Measurements from ENCODE around the gene RAMP1. TPM values are rescaled to one million over a fixed set of nuclear protein-coding genes. Genes with fewer than 3 reads are reported as not detected.

Gene RAMP1
- total RNA-seq, 4 donors from 2014 or later = 7.3 to 19.1 (median 12.4) TPM

DNA sequence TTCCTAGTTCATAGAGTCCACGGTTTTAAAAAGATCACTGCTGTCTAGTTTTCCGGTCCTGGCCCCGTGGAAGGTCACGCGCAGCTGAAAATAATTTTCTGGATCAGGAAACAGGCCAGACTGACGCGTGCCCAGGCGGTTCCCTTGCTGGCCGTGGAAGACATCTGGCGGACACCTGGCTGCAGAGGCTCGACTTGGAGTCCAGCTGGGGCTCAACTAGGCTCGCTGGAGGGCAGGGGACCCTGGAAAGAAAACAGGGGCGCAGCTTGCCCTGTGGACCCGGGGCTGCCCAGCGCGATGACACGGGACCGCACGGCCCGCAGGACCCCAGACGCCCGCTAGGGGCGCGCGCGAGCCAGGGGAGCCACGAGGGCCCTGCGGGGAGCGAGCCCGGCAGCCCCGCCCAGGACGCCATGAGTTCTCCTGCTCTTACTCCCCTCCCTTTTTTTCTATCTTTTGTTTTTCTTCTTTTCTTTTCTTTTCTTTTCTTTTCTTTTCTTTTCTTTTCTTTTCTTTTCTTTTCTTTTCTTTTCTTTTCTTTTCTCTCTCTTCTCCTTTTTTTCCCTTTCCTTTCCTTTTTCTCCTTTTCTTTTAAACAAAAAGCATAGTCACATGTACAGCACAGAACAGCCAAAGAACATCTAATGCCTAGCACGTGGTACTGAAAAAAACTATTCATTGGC lies 64.2 kb downstream of the RAMP1 start:
- TF ChIP-seq, protein P1, sequence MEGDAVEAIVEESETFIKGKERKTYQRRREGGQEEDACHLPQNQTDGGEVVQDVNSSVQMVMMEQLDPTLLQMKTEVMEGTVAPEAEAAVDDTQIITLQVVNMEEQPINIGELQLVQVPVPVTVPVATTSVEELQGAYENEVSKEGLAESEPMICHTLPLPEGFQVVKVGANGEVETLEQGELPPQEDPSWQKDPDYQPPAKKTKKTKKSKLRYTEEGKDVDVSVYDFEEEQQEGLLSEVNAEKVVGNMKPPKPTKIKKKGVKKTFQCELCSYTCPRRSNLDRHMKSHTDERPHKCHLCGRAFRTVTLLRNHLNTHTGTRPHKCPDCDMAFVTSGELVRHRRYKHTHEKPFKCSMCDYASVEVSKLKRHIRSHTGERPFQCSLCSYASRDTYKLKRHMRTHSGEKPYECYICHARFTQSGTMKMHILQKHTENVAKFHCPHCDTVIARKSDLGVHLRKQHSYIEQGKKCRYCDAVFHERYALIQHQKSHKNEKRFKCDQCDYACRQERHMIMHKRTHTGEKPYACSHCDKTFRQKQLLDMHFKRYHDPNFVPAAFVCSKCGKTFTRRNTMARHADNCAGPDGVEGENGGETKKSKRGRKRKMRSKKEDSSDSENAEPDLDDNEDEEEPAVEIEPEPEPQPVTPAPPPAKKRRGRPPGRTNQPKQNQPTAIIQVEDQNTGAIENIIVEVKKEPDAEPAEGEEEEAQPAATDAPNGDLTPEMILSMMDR (IDR thresholded peaks at IDR 0.05) = peak in 1 of 3 donors; percentile 79
- no peak for TF ChIP-seq POLR2A (IDR thresholded peaks at IDR 0.05)
- intact Hi-C loops (cut with DNase I; ENCODE audit: low total_unique reads) = no loop called here

DNA sequence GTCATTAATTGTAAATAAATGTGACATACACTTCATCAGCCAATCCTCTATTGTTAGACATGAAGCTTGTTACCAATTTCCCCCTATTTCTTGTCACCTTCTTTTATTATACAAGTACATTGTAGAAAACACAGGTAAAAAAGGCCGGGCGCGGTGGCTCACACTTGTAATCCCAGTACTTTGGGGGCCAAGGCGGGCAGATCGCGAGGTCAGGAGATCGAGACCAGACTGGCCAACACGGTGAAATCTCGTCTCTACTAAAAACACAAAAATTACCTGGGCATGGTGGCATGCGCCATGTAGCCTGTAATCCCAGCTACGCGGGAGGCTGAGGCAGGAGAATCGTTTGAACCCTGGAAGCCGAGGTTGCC lies 64.7 kb downstream of the RAMP1 start:
- TF ChIP-seq, protein P1 (IDR thresholded peaks at IDR 0.05) = no peak
- TF ChIP-seq POLR2A (IDR thresholded peaks at IDR 0.05) = no peak
- WGBS, 2 donors = 90 to 93% methylated on average over 14 of the region's 14 CpGs
- no peak for DNase-seq (ENCODE audit: low spot score in 2 of 2)
- intact Hi-C loops (cut with DNase I; ENCODE audit: low total_unique reads) = no loop called here
- H3K4me3 ChIP-seq (ENCODE audit: low read depth, poor library complexity, severe bottlenecking) = no peak overlapping the region

More for the DNA sequence above, 64.2 kb downstream of the RAMP1 start:
- H3K4me3 ChIP-seq (ENCODE audit: low read depth, poor library complexity, severe bottlenecking) = no peak overlapping the region
- WGBS, 2 donors = 13 to 15% methylated on average over 33 of the region's 33 CpGs
- peak; percentile 74 to 95 for DNase-seq (ENCODE audit: low spot score in 2 of 2)

DNA sequence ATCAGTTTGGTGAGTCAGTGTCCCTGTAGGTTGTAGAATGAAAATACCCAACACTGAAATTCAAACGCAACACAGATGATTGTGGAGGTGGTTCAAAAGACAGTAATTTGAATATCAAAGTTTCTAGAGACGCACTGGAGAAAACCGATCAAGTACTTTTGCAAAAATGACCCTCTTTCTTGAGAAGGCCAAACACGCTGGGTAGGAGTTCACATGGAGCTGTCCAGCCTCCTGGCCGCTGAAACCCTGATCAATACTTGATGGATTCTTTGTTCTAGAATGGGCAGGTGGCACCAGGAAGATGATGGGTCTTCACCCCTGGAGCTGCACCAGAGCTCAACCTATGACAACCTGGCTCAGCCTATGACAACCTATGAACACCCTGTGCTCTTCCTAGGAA lies 67.7 kb downstream of the RAMP1 start:
- H3K4me3 ChIP-seq (ENCODE audit: low read depth, poor library complexity, severe bottlenecking) = no peak overlapping the region
- WGBS, 2 donors = 89% methylated on average over 5 of the region's 5 CpGs
- intact Hi-C loops (cut with DNase I; ENCODE audit: low total_unique reads) = no loop called here
- DNase-seq (ENCODE audit: low spot score in 2 of 2) = no peak
- TF ChIP-seq, protein P1 (IDR thresholded peaks at IDR 0.05) = no peak
- TF ChIP-seq POLR2A (IDR thresholded peaks at IDR 0.05) = no peak

DNA sequence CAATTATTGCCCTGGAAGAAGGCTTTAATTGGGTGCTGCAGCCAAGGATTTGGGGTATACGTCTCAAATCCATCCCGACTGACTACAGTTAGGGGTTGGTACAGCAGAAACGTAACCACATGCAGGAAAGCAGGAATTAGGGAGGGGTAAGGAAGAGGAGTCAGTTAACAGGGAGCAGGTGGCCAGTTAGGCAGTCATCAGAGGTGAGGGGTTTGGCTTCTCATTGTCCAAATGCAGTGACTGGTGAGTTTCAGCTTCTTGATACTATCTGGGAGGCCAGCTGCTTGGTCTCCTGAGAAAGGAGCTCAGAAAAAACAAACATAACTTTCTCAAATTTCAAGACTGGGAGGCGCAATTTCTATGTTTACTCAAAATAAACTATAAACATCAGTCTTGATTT lies 68.6 kb downstream of the RAMP1 start:
- DNase-seq (ENCODE audit: low spot score in 2 of 2) = no peak
- TF ChIP-seq, protein P1 (IDR thresholded peaks at IDR 0.05) = no peak
- no peak for TF ChIP-seq POLR2A (IDR thresholded peaks at IDR 0.05)
- no peak overlapping the region for H3K4me3 ChIP-seq (ENCODE audit: low read depth, poor library complexity, severe bottlenecking)
- intact Hi-C loops (cut with DNase I; ENCODE audit: low total_unique reads) = no loop called here
- WGBS, 2 donors = 69 to 74% methylated on average over 4 of the region's 4 CpGs

DNA sequence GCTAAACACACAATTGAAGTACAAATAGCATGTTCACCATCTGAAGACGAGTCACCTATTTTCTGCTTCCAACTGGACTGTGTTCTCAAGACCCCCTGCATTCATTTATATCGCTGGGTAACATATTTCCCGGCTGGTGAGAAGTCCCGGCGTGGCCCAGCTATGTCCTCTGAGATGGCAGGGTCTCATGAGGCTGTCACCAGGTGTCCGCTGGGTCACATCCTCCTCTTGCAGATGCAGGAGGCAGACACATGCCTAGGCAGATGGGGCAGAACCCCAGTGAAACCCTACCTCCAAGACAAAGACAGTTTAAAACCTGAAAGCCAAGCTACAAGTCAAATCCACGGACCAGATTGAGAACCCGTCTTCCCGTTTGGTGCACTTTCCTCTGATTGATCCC lies 70.6 kb downstream of the RAMP1 start:
- intact Hi-C loops (cut with DNase I; ENCODE audit: low total_unique reads) = no loop called here
- TF ChIP-seq, protein P1 (IDR thresholded peaks at IDR 0.05) = no peak
- no peak for TF ChIP-seq POLR2A (IDR thresholded peaks at IDR 0.05)
- DNase-seq (ENCODE audit: low spot score in 2 of 2) = no peak
- 91 to 95% methylated on average over 8 to 9 of the region's 9 CpGs for WGBS, 2 donors
- H3K4me3 ChIP-seq (ENCODE audit: low read depth, poor library complexity, severe bottlenecking) = no peak overlapping the region

DNA sequence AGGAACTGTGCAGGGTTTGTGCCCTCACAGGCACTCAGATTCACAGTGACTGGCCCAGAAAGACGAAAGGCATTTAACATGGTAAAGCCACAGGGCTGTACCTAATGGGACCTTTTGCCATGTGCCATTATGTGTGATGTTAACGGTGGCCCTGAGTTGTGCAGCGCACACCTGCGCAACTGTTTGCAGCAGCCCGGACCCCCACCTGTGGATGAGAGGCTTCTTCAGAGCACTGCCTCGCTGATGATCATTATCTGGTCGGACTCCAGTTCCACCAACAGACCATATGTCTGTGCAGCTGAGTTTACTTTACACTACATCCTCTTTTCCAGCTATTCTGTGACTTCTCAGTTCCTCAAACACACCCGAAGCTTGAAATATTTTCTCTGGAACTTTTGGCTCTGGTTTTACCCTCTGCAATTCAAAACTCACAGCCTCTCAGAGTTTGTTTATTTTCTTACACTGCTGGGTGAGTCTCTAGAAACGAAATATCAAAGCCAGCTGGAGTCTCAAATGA lies 71.8 kb downstream of the RAMP1 start:
- no peak for TF ChIP-seq POLR2A (IDR thresholded peaks at IDR 0.05)
- TF ChIP-seq, protein P1 (IDR thresholded peaks at IDR 0.05) = no peak
- no peak for DNase-seq (ENCODE audit: low spot score in 2 of 2)
- intact Hi-C loops (cut with DNase I; ENCODE audit: low total_unique reads) = no loop called here
- 47 to 50% methylated on average over 9 of the region's 9 CpGs for WGBS, 2 donors
- no peak overlapping the region for H3K4me3 ChIP-seq (ENCODE audit: low read depth, poor library complexity, severe bottlenecking)
